ENCODE results near the gene PLCXD3. TPM values are rescaled to one million over a fixed set of nuclear protein-coding genes. Genes with fewer than 3 reads are reported as not detected.

Gene PLCXD3
- total and polyA plus RNA-seq, 10 of the 15 experiments (the other 5 are each of a cell fraction or from before 2014, with no cell fraction given) = not detected

DNA sequence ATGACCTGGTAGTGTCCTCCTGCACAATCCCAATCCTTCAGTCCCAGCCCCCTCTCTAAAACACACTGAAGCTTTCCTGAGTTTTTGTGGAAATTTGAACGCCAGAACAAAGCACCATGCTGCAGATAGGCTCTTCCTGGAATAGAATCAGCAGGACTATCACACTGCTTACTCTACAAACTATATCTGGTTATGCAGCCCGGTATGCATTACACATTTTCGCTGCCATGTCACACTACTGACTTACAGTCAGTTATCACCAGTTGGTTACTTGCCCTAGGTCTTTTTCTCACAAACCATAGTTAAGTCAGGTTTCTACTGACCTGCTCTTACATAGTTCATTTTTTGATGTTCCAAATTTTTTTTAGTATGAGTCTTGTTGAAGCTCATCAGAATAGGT lies 24.9 kb downstream of the PLCXD3 start:
- no peaks in the 10 kb centered on the region for H3K36me3 ChIP-seq (ENCODE audit: control insufficient read depth in 2 of 2, insufficient read depth in 2 of 2, low read length in 1 of 2)
- H2AFZ ChIP-seq (ENCODE audit: control insufficient read depth, low read depth, low read length) = no peak overlapping the region
- RAD21 ChIA-PET (ENCODE audit: unreplicated experiment) = no interaction called here
- no peaks in the 10 kb centered on the region for H3K9me3 ChIP-seq (replicated peaks; ENCODE audit: control insufficient read depth, insufficient read depth, low read length)
- no peak for DNase-seq (ENCODE audit: low read depth, low spot score)
- ATAC-seq = no peak
- CTCF ChIA-PET = interaction anchor here (1.2 kb wide), 1 partner anchor 143 kb away, joined by 4 read pairs; no protein-coding TSS in a partner anchor
- H4K20me1 ChIP-seq (ENCODE audit: control insufficient read depth, insufficient read depth) = no peaks in the 10 kb centered on the region
- intact Hi-C loops (cut with micrococcal nuclease; ENCODE audit: unreplicated experiment) (no loop called here), in situ Hi-C loops (cut with MboI) (no loop called here)
- H3K9ac ChIP-seq (ENCODE audit: control insufficient read depth, insufficient read depth, low read length) = no peak overlapping the region
- H3K4me2 ChIP-seq (ENCODE audit: control insufficient read depth, insufficient read depth) = no peak overlapping the region
- 0 out of 2 replicates have a peak, but pooled peaks cover 5% of the 10 kb centered on the region for H3K4me1 ChIP-seq (ENCODE audit: control insufficient read depth, insufficient read depth, low read length)
- no peaks in the 10 kb centered on the region for H3K27me3 ChIP-seq (replicated peaks in 1 of 2; ENCODE audit: control insufficient read depth in 2 of 2, insufficient read depth in 2 of 2, low read length in 1 of 2)
- no peak overlapping the region for H3K27ac ChIP-seq (ENCODE audit: control insufficient read depth, insufficient read depth)
- no peak for TF ChIP-seq BRCA1 (IDR thresholded peaks at IDR 0.05; ENCODE audit: low read depth, low read length)
- TF ChIP-seq PKNOX1 (IDR thresholded peaks at IDR 0.05) = no peak
- no peak for TF ChIP-seq YY1 (IDR thresholded peaks at IDR 0.05; ENCODE audit: low read depth, low read length)
- no peak for TF ChIP-seq NFXL1 (IDR thresholded peaks at IDR 0.05; ENCODE audit: borderline replicate concordance)
- no peak for TF ChIP-seq NFIC (IDR thresholded peaks at IDR 0.05; ENCODE audit: low read depth, low read length)
- SMC1A ChIA-PET (ENCODE audit: uncharacterized antibody, unreplicated experiment) = no interaction called here
- no peak overlapping the region for H3K4me3 ChIP-seq
- H3K79me2 ChIP-seq (ENCODE audit: control insufficient read depth, insufficient read depth, low read length) = no peaks in the 10 kb centered on the region
- BruUV-seq (replicated peaks) = no TSS peak
- FAIRE-seq = no peak
- POLR2A ChIA-PET = no interaction called here
- WGBS (ENCODE audit: insufficient coverage, insufficient replicate concordance, low lambda C conversion rate, missing lambda C conversion rate) = 40% methylated on average over 3 of the region's 3 CpGs

DNA sequence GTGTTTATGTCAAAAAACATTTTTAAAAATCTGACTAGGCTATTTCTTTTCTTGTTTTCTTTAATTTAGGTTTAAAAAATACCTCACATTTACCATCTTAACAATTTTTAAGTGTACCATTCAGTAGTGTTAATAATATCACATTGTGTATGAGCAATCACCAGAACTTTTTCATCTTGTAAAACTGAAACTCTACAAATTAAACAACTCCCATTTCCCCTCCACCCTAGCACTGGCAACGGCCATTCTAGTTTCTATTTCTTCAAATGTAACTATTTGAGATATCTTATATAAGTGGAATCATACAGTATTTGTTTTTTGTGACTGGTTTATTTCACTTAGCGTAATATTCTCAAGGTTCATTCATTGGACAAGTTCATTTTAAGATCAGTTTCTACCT lies 27.7 kb downstream of the PLCXD3 start:
- H3K9ac ChIP-seq (ENCODE audit: control insufficient read depth, insufficient read depth, low read length) = no peak overlapping the region

More for the DNA sequence above, 27.7 kb downstream of the PLCXD3 start:
- FAIRE-seq = no peak
- no peaks in the 10 kb centered on the region for H3K79me2 ChIP-seq (ENCODE audit: control insufficient read depth, insufficient read depth, low read length)
- no peaks in the 10 kb centered on the region for H4K20me1 ChIP-seq (ENCODE audit: control insufficient read depth, insufficient read depth)
- 0% methylated on average over 2 of the region's 2 CpGs for WGBS (ENCODE audit: insufficient coverage, insufficient replicate concordance, low lambda C conversion rate, missing lambda C conversion rate)
- ATAC-seq = peak; percentile 93
- H3K36me3 ChIP-seq (ENCODE audit: control insufficient read depth in 2 of 2, insufficient read depth in 2 of 2, low read length in 1 of 2) = no peaks in the 10 kb centered on the region
- H3K27me3 ChIP-seq (replicated peaks in 1 of 2; ENCODE audit: control insufficient read depth in 2 of 2, insufficient read depth in 2 of 2, low read length in 1 of 2) = no peaks in the 10 kb centered on the region
- ChIA-PET POLR2A (no interaction called here), CTCF (no interaction called here), SMC1A (ENCODE audit: uncharacterized antibody, unreplicated experiment) (interaction anchor here (1.1 kb wide), 1 partner anchor 17 kb away, joined by 3 read pairs; no protein-coding TSS in a partner anchor), RAD21 (ENCODE audit: unreplicated experiment) (no interaction called here)
- in situ Hi-C loops (cut with MboI) = no loop called here
- H3K4me1 ChIP-seq (ENCODE audit: control insufficient read depth, insufficient read depth, low read length) = 0 out of 2 replicates have a peak, but pooled peaks cover 5% of the 10 kb centered on the region
- no TSS peak for BruUV-seq (replicated peaks)
- DNase-seq (ENCODE audit: low read depth, low spot score) = no peak
- H2AFZ ChIP-seq (ENCODE audit: control insufficient read depth, low read depth, low read length) = peak overlapping the region; percentile 17; the same call in 1 of the 2 replicates
- no peak overlapping the region for H3K4me3 ChIP-seq
- no peak overlapping the region for H3K4me2 ChIP-seq (ENCODE audit: control insufficient read depth, insufficient read depth)
- no peaks in the 10 kb centered on the region for H3K9me3 ChIP-seq (replicated peaks; ENCODE audit: control insufficient read depth, insufficient read depth, low read length)
- peak; percentile 31; the same call in 1 of the 2 replicates for TF ChIP-seq SPI1 (IDR thresholded peaks at IDR 0.05; ENCODE audit: borderline replicate concordance, insufficient read depth, low read depth, low read length)
- TF ChIP-seq TCF7 (IDR thresholded peaks at IDR 0.05; ENCODE audit: borderline replicate concordance) = peak; percentile 66
- no peak for TF ChIP-seq USF1 (IDR thresholded peaks at IDR 0.05; ENCODE audit: borderline replicate concordance, extremely low read length, insufficient read depth, low read depth, low read length)
- no peak for TF ChIP-seq NR2C2 (IDR thresholded peaks at IDR 0.05; ENCODE audit: borderline replicate concordance, control insufficient read depth, insufficient read length, low read depth)
- peak; percentile 49; the same call in 1 of the 2 replicates for TF ChIP-seq JUNB (IDR thresholded peaks at IDR 0.05)
- H3K27ac ChIP-seq (ENCODE audit: control insufficient read depth, insufficient read depth) = no peak overlapping the region; the same call in 1 of the 2 replicates
- intact Hi-C loops (cut with micrococcal nuclease; ENCODE audit: unreplicated experiment) = no loop called here
